ENCODE measurements around the gene STRN4. TPM values are rescaled to one million over a fixed set of nuclear protein-coding genes. Genes with fewer than 3 reads are reported as not detected.

Gene STRN4
- total and polyA plus RNA-seq, 9 of the 15 experiments (the other 6 are each of a cell fraction or from before 2014, with no cell fraction given) = 0.62 to 83.7 (median 36.9) TPM

GRCh38 chr19:46697204-46697960 lies 48.9 kb downstream of the STRN4 start (continued):
- peak; percentile 49; the same call in 1 of the 2 replicates for TF ChIP-seq ZBTB40 (IDR thresholded peaks at IDR 0.05)
- no peak for TF ChIP-seq ZBTB40 (CRISPR knock-in tag; IDR thresholded peaks at IDR 0.05)
- TF ChIP-seq ILK (tag; IDR thresholded peaks at IDR 0.05; ENCODE audit: borderline replicate concordance, low read depth) = no peak
- no peak for TF ChIP-seq DLX4 (CRISPR knock-in tag; IDR thresholded peaks at IDR 0.05)
- peak; percentile 66 for TF ChIP-seq CCNT2 (IDR thresholded peaks at IDR 0.05; ENCODE audit: borderline replicate concordance, extremely low read depth, insufficient read length, low read depth, low read length)
- no peak for TF ChIP-seq POLR3G (IDR thresholded peaks at IDR 0.05; ENCODE audit: extremely low read depth, insufficient read length, insufficient replicate concordance)
- TF ChIP-seq ERF (CRISPR knock-in tag; IDR thresholded peaks at IDR 0.05) = no peak
- TF ChIP-seq ZBTB5 (IDR thresholded peaks at IDR 0.05) = no peak
- no peak for TF ChIP-seq BRD9 (IDR thresholded peaks at IDR 0.05; ENCODE audit: low read depth, partially characterized antibody)
- TF ChIP-seq, protein P1, sequence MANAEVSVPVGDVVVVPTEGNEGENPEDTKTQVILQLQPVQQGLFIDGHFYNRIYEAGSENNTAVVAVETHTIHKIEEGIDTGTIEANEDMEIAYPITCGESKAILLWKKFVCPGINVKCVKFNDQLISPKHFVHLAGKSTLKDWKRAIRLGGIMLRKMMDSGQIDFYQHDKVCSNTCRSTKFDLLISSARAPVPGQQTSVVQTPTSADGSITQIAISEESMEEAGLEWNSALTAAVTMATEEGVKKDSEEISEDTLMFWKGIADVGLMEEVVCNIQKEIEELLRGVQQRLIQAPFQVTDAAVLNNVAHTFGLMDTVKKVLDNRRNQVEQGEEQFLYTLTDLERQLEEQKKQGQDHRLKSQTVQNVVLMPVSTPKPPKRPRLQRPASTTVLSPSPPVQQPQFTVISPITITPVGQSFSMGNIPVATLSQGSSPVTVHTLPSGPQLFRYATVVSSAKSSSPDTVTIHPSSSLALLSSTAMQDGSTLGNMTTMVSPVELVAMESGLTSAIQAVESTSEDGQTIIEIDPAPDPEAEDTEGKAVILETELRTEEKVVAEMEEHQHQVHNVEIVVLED (CRISPR knock-in tag; IDR thresholded peaks at IDR 0.05) = peak; percentile 44; the same call in 1 of the 2 replicates
- peak; percentile 14; the same call in 1 of the 2 replicates for TF ChIP-seq MTA3 (IDR thresholded peaks at IDR 0.05; ENCODE audit: borderline replicate concordance)
